Right lobe of liver (tissue), 4 donors: ENCODE data around the gene TMC1.

Experiments used
- POLR2A ChIP-seq: fragments of 450-650 bp; IDR thresholded peaks from one replicate; pipeline ENCODE4 v1.6.1; 2017; ENCODE audit warnings: antibody characterized with exemption, mild to moderate bottlenecking
- TF ChIP-seq, protein P1 (sequence below), 4 donors: fragments of 200-600 bp in 3 of 4; fragments of 450-650 bp in 1 of 4; IDR thresholded peaks; one replicate each; pipeline versions ENCODE4 v1.5.1 to v1.8.0; 2016 to 2022; ENCODE audit warnings: antibody characterized with exemption in 4 of 4, mild to moderate bottlenecking in 2 of 4
- donor health status: DM: no; HTN: no; CAD: no.
- donor health status: DM: no; HTN: no; CAD: no.
- donor health status: DM: no; HTN: yes; CAD: no.

DNA sequence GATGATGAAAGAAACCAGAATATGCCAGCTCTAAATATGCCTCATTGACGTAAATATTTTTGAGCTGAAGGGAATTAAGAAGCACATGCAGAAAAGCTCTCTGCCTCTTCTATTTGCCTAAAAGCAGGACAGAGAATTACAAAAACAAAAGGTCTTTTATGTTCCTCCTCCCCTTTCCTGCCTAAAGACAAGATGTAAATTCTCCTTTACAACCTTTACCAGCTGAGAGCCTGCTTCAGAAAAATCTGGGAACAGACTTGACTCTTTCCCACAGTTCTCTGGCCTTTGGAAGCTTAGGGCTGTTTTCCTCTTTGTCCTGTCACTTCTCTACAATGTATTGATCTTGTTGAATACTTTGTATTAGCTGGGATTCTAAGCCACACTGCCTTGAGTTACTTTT lies 199.7 kb downstream of the TMC1 start:
- TF ChIP-seq, protein P1, sequence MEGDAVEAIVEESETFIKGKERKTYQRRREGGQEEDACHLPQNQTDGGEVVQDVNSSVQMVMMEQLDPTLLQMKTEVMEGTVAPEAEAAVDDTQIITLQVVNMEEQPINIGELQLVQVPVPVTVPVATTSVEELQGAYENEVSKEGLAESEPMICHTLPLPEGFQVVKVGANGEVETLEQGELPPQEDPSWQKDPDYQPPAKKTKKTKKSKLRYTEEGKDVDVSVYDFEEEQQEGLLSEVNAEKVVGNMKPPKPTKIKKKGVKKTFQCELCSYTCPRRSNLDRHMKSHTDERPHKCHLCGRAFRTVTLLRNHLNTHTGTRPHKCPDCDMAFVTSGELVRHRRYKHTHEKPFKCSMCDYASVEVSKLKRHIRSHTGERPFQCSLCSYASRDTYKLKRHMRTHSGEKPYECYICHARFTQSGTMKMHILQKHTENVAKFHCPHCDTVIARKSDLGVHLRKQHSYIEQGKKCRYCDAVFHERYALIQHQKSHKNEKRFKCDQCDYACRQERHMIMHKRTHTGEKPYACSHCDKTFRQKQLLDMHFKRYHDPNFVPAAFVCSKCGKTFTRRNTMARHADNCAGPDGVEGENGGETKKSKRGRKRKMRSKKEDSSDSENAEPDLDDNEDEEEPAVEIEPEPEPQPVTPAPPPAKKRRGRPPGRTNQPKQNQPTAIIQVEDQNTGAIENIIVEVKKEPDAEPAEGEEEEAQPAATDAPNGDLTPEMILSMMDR (IDR thresholded peaks at IDR 0.05): no peak
- no peak for TF ChIP-seq POLR2A
